K562 (cell line): ENCODE measurements around the gene OTOGL. TPM values are rescaled to one million over a fixed set of nuclear protein-coding genes. Genes with fewer than 3 reads are reported as not detected.

Experiments
- ARID1B ChIP-seq: fragments of 450-650 bp; IDR thresholded peaks from 2 replicates; pipeline ENCODE4 v1.6.1; 2016; ENCODE audit warnings: antibody characterized with exemption, mild to moderate bottlenecking, inconsistent platforms
- ATF7 ChIP-seq: fragments of 450-650 bp; IDR thresholded peaks from 2 replicates; pipeline ENCODE4 v1.7.1; 2014; ENCODE audit warnings: mild to moderate bottlenecking, moderate library complexity
- BCL6 ChIP-seq: fragments of 250-450 bp; sonication (Bioruptor Pico); IDR thresholded peaks from 2 replicates; pipeline ENCODE4 v1.4.0; 2020
- CHCHD3 ChIP-seq: fragments of 250-450 bp; sonication (Bioruptor Pico); IDR thresholded peaks from 2 replicates; pipeline ENCODE4 v2.1.2; 2022; ENCODE audit warnings: mild to moderate bottlenecking
- GTF3C2 ChIP-seq: IDR thresholded peaks from 3 replicates; pipeline ENCODE4 v1.6.1; 2011; ENCODE audit warnings: borderline replicate concordance, mild to moderate bottlenecking, moderate library complexity; ENCODE audit not compliant: insufficient read length; ENCODE audit errors: extremely low read depth
- HDAC6 ChIP-seq: IDR thresholded peaks from 2 replicates; pipeline ENCODE4 v1.6.1; 2012; ENCODE audit warnings: low read depth, mild to moderate bottlenecking, control low read depth, inconsistent platforms, low read length, moderate library complexity
- MAFG ChIP-seq: fragments of 450-650 bp; conservative IDR thresholded peaks from 2 replicates; pipeline ENCODE4 v1.6.1; 2016; ENCODE audit warnings: missing genetic modification characterization, missing compliant biosample characterization
- SRSF7 ChIP-seq: fragments of 200-400 bp; formaldehyde crosslinking; optimal IDR thresholded peaks from 2 replicates; pipeline ENCODE3; 2017; ENCODE audit warnings: mild to moderate bottlenecking, low read depth, low read length
- TBP ChIP-seq: optimal IDR thresholded peaks from 2 replicates; pipeline ENCODE3; 2011; ENCODE audit warnings: low read depth, low read length, improper control_type of control experiment
- polyA plus RNA-seq, 8 experiments: library from polyadenylated mRNA; depleted of rRNA in 4 of 8; stranded (reverse) in 5 of 8; unstranded in 3 of 8; fragments of >200 nt; fragmentation: Nextera tagmentation in 2 of 8; fragmentation: Illumina TruSeq in 1 of 8; extraction: Ambion mirVana in 2 of 8; extraction: Trizol in 1 of 8; gene quantifications; 2 replicates each; pipeline versions ENCODE4 v1.2.1 to v1.2.3, GENCODE V29; 2011 to 2014; ENCODE audit warnings: inconsistent platforms in 1 of 8, missing spikeins in 1 of 8
- total RNA-seq, 7 experiments: library from RNA; depleted of rRNA in 6 of 7; stranded (reverse); fragments of >200 nt in 6 of 7; fragmentation: Illumina TruSeq in 2 of 7; extraction: Trizol in 2 of 7; gene quantifications; 2 replicates each; pipeline versions ENCODE4 v1.2.1 to v1.2.3, GENCODE V29; 2011 to 2021; ENCODE audit warnings: low replicate concordance in 1 of 7
- TF ChIP-seq, protein P1 (sequence below): fragments of 250-450 bp; sonication (Bioruptor Pico); IDR thresholded peaks from 2 replicates; pipeline ENCODE4 v1.8.0; 2021; ENCODE audit warnings: mild to moderate bottlenecking, moderate library complexity
- TF ChIP-seq, protein P2 (sequence below), 2 experiments: IDR thresholded peaks; 2 replicates each; pipeline ENCODE4 v1.6.1; 2011; ENCODE audit warnings: borderline replicate concordance in 1 of 2, control low read depth in 1 of 2, low read depth in 1 of 2, low read length in 1 of 2, mild to moderate bottlenecking in 1 of 2, mixed read lengths in 1 of 2, moderate library complexity in 1 of 2; ENCODE audit not compliant: insufficient read depth in 1 of 2, insufficient read length in 1 of 2, poor library complexity in 1 of 2, severe bottlenecking in 1 of 2; ENCODE audit errors: extremely low read depth in 1 of 2
- TF ChIP-seq, protein P3 (sequence below), 2 experiments: fragments of 450-650 bp; formaldehyde crosslinking in 1 of 2; IDR thresholded peaks; 2 replicates each; pipeline versions ENCODE4 v1.4.0 to v1.6.1; 2014 to 2020; ENCODE audit warnings: mild to moderate bottlenecking in 2 of 2, borderline replicate concordance in 1 of 2, low read depth in 1 of 2

OTOGL gene
- total and polyA plus RNA-seq, 9 of the 15 experiments (the other 6 are each of a cell fraction or from before 2014, with no cell fraction given): 0.02 to 0.03 TPM; not detected in 7

DNA sequence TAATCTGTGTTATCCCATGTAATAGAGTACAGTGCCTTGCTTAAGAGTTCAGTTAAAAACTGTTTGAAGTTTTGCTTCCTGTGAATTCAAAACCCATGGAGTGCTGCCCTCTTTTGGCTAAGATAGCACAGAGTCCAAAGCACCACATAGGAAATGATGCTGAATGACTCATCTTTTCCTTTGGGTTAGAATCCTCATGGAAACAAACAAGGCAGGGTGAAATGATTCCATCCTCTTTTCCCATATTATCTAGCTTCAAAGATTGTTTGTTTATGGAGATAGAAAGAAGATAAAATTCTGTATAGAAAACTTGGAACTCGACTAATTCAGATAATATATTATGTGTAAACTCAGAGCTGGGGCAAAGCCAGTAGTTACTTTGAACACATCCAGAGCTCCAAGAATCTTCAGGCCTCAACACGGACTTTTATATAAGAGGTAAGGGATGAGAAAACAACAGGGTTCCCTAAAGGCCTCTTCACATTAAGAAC, 87.4 kb downstream of the OTOGL start (continued):
- TF ChIP-seq, protein P1, sequence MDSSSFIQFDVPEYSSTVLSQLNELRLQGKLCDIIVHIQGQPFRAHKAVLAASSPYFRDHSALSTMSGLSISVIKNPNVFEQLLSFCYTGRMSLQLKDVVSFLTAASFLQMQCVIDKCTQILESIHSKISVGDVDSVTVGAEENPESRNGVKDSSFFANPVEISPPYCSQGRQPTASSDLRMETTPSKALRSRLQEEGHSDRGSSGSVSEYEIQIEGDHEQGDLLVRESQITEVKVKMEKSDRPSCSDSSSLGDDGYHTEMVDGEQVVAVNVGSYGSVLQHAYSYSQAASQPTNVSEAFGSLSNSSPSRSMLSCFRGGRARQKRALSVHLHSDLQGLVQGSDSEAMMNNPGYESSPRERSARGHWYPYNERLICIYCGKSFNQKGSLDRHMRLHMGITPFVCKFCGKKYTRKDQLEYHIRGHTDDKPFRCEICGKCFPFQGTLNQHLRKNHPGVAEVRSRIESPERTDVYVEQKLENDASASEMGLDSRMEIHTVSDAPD (CRISPR knock-in tag): no peak
- no peak for TF ChIP-seq HDAC6
- TF ChIP-seq GTF3C2: no peak
- TF ChIP-seq, protein P2, sequence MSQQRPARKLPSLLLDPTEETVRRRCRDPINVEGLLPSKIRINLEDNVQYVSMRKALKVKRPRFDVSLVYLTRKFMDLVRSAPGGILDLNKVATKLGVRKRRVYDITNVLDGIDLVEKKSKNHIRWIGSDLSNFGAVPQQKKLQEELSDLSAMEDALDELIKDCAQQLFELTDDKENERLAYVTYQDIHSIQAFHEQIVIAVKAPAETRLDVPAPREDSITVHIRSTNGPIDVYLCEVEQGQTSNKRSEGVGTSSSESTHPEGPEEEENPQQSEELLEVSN (IDR thresholded peaks at IDR 0.05; ENCODE audit: borderline replicate concordance in 1 of 2, extremely low read depth in 1 of 2, insufficient read depth in 1 of 2, insufficient read length in 1 of 2, low read depth in 1 of 2, low read length in 1 of 2, poor library complexity in 1 of 2, severe bottlenecking in 1 of 2): no peak
- TF ChIP-seq ARID1B: 0 out of 2 replicates have a peak, but pooled peaks have one; percentile 12
- no peak for TF ChIP-seq TBP
- no peak for TF ChIP-seq SRSF7
- TF ChIP-seq BCL6: no peak
- TF ChIP-seq CHCHD3 (CRISPR knock-in tag): no peak
- peak; percentile 44; the same call in 1 of the 2 replicates for TF ChIP-seq ATF7
- peak; percentile 72 for TF ChIP-seq MAFG (tag)
- TF ChIP-seq, protein P3, sequence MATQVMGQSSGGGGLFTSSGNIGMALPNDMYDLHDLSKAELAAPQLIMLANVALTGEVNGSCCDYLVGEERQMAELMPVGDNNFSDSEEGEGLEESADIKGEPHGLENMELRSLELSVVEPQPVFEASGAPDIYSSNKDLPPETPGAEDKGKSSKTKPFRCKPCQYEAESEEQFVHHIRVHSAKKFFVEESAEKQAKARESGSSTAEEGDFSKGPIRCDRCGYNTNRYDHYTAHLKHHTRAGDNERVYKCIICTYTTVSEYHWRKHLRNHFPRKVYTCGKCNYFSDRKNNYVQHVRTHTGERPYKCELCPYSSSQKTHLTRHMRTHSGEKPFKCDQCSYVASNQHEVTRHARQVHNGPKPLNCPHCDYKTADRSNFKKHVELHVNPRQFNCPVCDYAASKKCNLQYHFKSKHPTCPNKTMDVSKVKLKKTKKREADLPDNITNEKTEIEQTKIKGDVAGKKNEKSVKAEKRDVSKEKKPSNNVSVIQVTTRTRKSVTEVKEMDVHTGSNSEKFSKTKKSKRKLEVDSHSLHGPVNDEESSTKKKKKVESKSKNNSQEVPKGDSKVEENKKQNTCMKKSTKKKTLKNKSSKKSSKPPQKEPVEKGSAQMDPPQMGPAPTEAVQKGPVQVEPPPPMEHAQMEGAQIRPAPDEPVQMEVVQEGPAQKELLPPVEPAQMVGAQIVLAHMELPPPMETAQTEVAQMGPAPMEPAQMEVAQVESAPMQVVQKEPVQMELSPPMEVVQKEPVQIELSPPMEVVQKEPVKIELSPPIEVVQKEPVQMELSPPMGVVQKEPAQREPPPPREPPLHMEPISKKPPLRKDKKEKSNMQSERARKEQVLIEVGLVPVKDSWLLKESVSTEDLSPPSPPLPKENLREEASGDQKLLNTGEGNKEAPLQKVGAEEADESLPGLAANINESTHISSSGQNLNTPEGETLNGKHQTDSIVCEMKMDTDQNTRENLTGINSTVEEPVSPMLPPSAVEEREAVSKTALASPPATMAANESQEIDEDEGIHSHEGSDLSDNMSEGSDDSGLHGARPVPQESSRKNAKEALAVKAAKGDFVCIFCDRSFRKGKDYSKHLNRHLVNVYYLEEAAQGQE (IDR thresholded peaks at IDR 0.05; ENCODE audit: borderline replicate concordance): peak; percentile 67; the same call in 1 of the 2 replicates
- TF ChIP-seq, protein P3 (CRISPR knock-in tag; IDR thresholded peaks at IDR 0.05; ENCODE audit: low read depth): no peak
